UCSD-AML1 (cell line): Measurements from ENCODE around the gene TMEM186.
"Not testable (repeated sequence)": the region's sequence is repeated elsewhere in the genome, so short reads cannot be mapped to it uniquely, and the experiment has no call there.

ENCODE experiments used
- DNase-seq: peaks from one replicate; lab custom pipeline; 2025; ENCODE audit not compliant: unreplicated experiment; lab: John Stamatoyannopoulos, UW

Gene TMEM186

GRCh38 chr16:8775359-8775758 is 22.1 kb downstream of the TMEM186 start:
- DNase-seq, result no peak

- DNase-seq, result no peak
Measured at GRCh38 chr16:8774208-8774607, 23.2 kb downstream of the TMEM186 start.

GRCh38 chr16:8773537-8773936 is 23.9 kb downstream of the TMEM186 start:
- no peak for DNase-seq

- DNase-seq, result no peak
Measured at GRCh38 chr16:8768692-8769091, 28.7 kb downstream of the TMEM186 start.

GRCh38 chr16:8768283-8768682 is 29.2 kb downstream of the TMEM186 start:
- DNase-seq, result no peak

GRCh38 chr16:8767176-8767575 is 30.3 kb downstream of the TMEM186 start:
- no peak for DNase-seq

GRCh38 chr16:8764525-8765250 is 32.8 kb downstream of the TMEM186 start:
- DNase-seq, result no peak

- no peak for DNase-seq
Measured at GRCh38 chr16:8763899-8764298, 33.5 kb downstream of the TMEM186 start.

- no peak for DNase-seq
Measured at GRCh38 chr16:8763083-8763482, 34.4 kb downstream of the TMEM186 start.

GRCh38 chr16:8762254-8762653 is 35.2 kb downstream of the TMEM186 start:
- no peak for DNase-seq

GRCh38 chr16:8761078-8761477 is 36.4 kb downstream of the TMEM186 start:
- DNase-seq, result no peak

- DNase-seq, result no peak
Measured at GRCh38 chr16:8760021-8760420, 37.4 kb downstream of the TMEM186 start.

- no peak for DNase-seq
Measured at GRCh38 chr16:8758022-8758421, 39.4 kb downstream of the TMEM186 start.

GRCh38 chr16:8756755-8757154 is 40.7 kb downstream of the TMEM186 start:
- DNase-seq, result no peak

GRCh38 chr16:8753416-8754054 is 43.9 kb downstream of the TMEM186 start:
- no peak for DNase-seq

- no peak for DNase-seq
Measured at GRCh38 chr16:8752706-8753105, 44.7 kb downstream of the TMEM186 start.

GRCh38 chr16:8751481-8752311 is 45.7 kb downstream of the TMEM186 start:
- no peak for DNase-seq

- DNase-seq, result not testable (repeated sequence)
Measured at GRCh38 chr16:8748944-8749343, 48.5 kb downstream of the TMEM186 start.
